ENCODE results near the gene GPR107. TPM values are rescaled to one million over a fixed set of nuclear protein-coding genes. Genes with fewer than 3 reads are reported as not detected.

Gene GPR107
- total RNA-seq, 6 experiments from 2014 or later: 12.6 to 18.2 (median 14.5) TPM

DNA sequence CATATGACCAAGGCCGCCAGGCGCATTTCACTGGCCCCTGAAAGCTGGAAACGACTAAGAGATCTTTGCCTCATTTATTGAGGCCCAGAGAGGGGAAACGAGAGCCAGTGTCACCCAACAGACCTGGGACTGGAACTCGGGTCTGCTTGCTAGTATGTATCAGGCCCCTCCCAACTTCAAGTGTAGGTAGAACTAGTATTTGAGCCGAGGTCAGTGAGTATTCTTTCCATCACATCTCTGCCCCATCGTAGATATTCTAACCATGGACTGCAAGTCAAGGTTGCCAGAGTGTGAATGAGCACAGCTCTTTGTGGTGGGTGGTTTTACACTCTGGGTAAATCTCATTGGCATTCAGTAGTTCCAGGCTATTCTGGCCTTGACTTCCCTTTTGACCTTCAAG, 42.2 kb downstream of the GPR107 start:
- ATAC-seq: no peak
- intact Hi-C loops (cut with DNase I): no loop called here
- no peaks in the 10 kb centered on the region for H3K27me3 ChIP-seq
- H3K9me3 ChIP-seq: no peaks in the 10 kb centered on the region
- no peaks in the 10 kb centered on the region for H3K4me1 ChIP-seq
- no peak for TF ChIP-seq POLR2A (IDR thresholded peaks at IDR 0.05)
- TF ChIP-seq, protein P1, sequence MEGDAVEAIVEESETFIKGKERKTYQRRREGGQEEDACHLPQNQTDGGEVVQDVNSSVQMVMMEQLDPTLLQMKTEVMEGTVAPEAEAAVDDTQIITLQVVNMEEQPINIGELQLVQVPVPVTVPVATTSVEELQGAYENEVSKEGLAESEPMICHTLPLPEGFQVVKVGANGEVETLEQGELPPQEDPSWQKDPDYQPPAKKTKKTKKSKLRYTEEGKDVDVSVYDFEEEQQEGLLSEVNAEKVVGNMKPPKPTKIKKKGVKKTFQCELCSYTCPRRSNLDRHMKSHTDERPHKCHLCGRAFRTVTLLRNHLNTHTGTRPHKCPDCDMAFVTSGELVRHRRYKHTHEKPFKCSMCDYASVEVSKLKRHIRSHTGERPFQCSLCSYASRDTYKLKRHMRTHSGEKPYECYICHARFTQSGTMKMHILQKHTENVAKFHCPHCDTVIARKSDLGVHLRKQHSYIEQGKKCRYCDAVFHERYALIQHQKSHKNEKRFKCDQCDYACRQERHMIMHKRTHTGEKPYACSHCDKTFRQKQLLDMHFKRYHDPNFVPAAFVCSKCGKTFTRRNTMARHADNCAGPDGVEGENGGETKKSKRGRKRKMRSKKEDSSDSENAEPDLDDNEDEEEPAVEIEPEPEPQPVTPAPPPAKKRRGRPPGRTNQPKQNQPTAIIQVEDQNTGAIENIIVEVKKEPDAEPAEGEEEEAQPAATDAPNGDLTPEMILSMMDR (IDR thresholded peaks at IDR 0.05): no peak
- DNase-seq: no peak
- WGBS (ENCODE audit: insufficient coverage, low coverage, low lambda C conversion rate, missing lambda C conversion rate): 70% methylated on average over 4 of the region's 7 CpGs
- no peak overlapping the region for H3K4me3 ChIP-seq
- H3K27ac ChIP-seq: no peak overlapping the region
- H3K36me3 ChIP-seq: peaks cover 0 to 46% (median 11%) of the 10 kb centered on the region in 4 donors

DNA sequence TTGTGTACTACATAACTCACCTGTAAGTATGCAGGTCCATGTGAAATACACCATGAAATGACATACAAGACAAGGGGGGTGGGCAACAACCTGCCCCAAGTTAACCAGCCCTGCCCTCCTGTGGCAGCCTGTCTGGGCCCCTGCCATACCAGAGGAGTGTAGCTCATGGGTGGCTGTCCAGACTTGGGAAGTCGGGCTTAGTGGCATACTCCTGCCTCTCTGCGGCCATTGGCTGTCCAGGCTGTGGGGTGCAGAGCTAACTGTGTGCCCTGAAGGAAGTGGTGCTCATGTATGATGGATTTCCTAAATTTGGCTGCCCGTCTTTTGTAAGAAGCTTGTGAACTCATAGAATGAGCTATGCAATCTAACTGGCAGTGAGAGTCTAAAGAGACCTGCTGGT, 47.0 kb downstream of the GPR107 start:
- Histone ChIP-seq H3K9me3 (no peaks in the 10 kb centered on the region), H3K4me3 (no peak overlapping the region), H3K36me3 (peaks cover 0 to 37% (median 16%) of the 10 kb centered on the region in 4 donors), H3K27ac (no peak overlapping the region), H3K4me1 (no peaks in the 10 kb centered on the region), H3K27me3 (no peaks in the 10 kb centered on the region)
- no peak for DNase-seq
- intact Hi-C loops (cut with DNase I): loop anchor here in 1 of 2 donors (10.0 kb wide), 1 partner anchor 216 kb away; no protein-coding TSS in a partner anchor
- TF ChIP-seq, protein P1 (IDR thresholded peaks at IDR 0.05): no peak
- no peak for TF ChIP-seq POLR2A (IDR thresholded peaks at IDR 0.05)
- no CpG with 5 or more reads among the region's 3 CpGs for whole genome bisulfite sequencing (ENCODE audit: insufficient coverage, low coverage, low lambda C conversion rate, missing lambda C conversion rate)
- no peak for ATAC-seq

- H3K4me3 ChIP-seq: no peak overlapping the region
- ATAC-seq: peak in 1 of 4 donors; percentile 31
- no peaks in the 10 kb centered on the region for H3K27me3 ChIP-seq
- WGBS (ENCODE audit: insufficient coverage, low coverage, low lambda C conversion rate, missing lambda C conversion rate): 67% methylated on average over 8 of the region's 9 CpGs
- no peak for TF ChIP-seq POLR2A (IDR thresholded peaks at IDR 0.05)
- TF ChIP-seq, protein P1 (IDR thresholded peaks at IDR 0.05): no peak
- DNase-seq: no peak
- intact Hi-C loops (cut with DNase I): loop anchor here in 1 of 2 donors (10.0 kb wide), 1 partner anchor 217 kb away; no protein-coding TSS in a partner anchor
- peaks cover 0 to 37% (median 16%) of the 10 kb centered on the region in 4 donors for H3K36me3 ChIP-seq
- no peaks in the 10 kb centered on the region for H3K9me3 ChIP-seq
- H3K27ac ChIP-seq: no peak overlapping the region
- no peaks in the 10 kb centered on the region for H3K4me1 ChIP-seq
Observed at GRCh38 chr9:130101915-130102314, 48.2 kb downstream of the GPR107 start.

DNA sequence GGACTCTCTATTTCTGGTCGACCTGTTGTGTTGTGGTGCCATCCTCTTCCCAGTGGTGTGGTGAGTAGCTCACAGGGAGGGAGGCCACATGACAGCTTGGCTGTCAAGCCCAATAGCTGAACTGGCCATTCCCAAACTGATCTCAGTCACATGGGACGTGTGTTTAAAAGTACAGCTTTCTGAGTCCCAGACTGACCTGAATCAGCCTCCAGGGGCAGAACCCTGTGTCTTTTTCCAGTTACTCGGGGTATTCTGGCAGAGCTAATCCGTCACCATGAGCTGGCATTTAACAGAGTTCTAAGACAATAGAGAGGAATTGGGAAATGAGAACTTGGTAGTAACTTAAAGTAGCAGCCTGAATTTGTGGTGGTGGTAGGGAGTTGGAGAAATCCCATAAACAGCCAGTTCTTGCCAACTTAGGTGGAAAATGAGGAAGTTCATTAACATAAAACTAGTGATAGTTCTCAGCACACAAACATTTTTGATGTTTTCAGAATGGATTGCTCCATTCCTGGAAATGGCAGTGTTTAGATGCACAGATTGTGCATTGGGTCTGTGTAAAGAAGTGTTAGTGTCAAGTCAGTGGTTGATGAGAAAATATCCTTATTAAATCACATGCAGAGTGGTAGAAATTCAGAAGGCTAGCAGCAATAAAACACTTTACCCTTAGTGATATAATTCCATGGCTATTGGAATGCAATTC, 50.9 kb downstream of the GPR107 start:
- peaks cover 0 to 48% (median 15%) of the 10 kb centered on the region in 4 donors for H3K36me3 ChIP-seq
- H3K4me1 ChIP-seq: no peaks in the 10 kb centered on the region
- WGBS (ENCODE audit: insufficient coverage, low coverage, low lambda C conversion rate, missing lambda C conversion rate): 59% methylated on average over 3 of the region's 4 CpGs
- no peak for ATAC-seq
- no peaks in the 10 kb centered on the region for H3K27me3 ChIP-seq
- no peak for DNase-seq
- no peaks in the 10 kb centered on the region for H3K9me3 ChIP-seq
- H3K27ac ChIP-seq: no peak overlapping the region
- TF ChIP-seq, protein P1 (IDR thresholded peaks at IDR 0.05): no peak
- no peak for TF ChIP-seq POLR2A (IDR thresholded peaks at IDR 0.05)
- H3K4me3 ChIP-seq: no peak overlapping the region
- intact Hi-C loops (cut with DNase I): loop anchor here in 1 of 2 donors (5.0 to 10.0 kb wide), 2 partner anchors 133 to 220 kb away; no protein-coding TSS in a partner anchor

Data from right lobe of liver (tissue), 6 donors.